Bone marrow (tissue), 2 donors: ENCODE results near the gene IL19.

ENCODE experiments used
- DNase-seq, 2 donors: peaks; one replicate each; lab custom pipeline; 2025; lab: John Stamatoyannopoulos, UW

The IL19 gene

GRCh38 chr1:206770531-206771337 is at the start of gene IL19:
Gene IL19, plus strand, starts transcription at chr1:206770773. Its CDS starts 65,890 bp downstream, at chr1:206836663.
- peak; percentile 30 to 43 for DNase-seq

GRCh38 chr1:206721454-206721853 is 49.1 kb upstream of the IL19 start:
- DNase-seq: no peak

GRCh38 chr1:206722751-206723461 is 47.7 kb upstream of the IL19 start:
- no peak for DNase-seq

- no peak for DNase-seq
Measured at GRCh38 chr1:206723462-206723804, 47.1 kb upstream of the IL19 start.

GRCh38 chr1:206723805-206724472 is 46.6 kb upstream of the IL19 start:
- no peak for DNase-seq

- peak in 1 of 2 donors; percentile 54 for DNase-seq
Measured at GRCh38 chr1:206725109-206725963, 45.2 kb upstream of the IL19 start.

GRCh38 chr1:206727981-206728696 is 42.4 kb upstream of the IL19 start:
- no peak for DNase-seq

- DNase-seq: no peak
Measured at GRCh38 chr1:206728697-206728987, 41.9 kb upstream of the IL19 start.

GRCh38 chr1:206729050-206729449 is 41.5 kb upstream of the IL19 start:
- no peak for DNase-seq

GRCh38 chr1:206729507-206729906 is 41.1 kb upstream of the IL19 start:
- no peak for DNase-seq

- DNase-seq: no peak
Measured at GRCh38 chr1:206732508-206732907, 38.1 kb upstream of the IL19 start.

- no peak for DNase-seq
Measured at GRCh38 chr1:206732992-206733391, 37.6 kb upstream of the IL19 start.

- DNase-seq: peak; percentile 30 to 46
Measured at GRCh38 chr1:206734499-206735142, 36.0 kb upstream of the IL19 start.

- no peak for DNase-seq
Measured at GRCh38 chr1:206735553-206736031, 35.0 kb upstream of the IL19 start.

GRCh38 chr1:206736878-206737728 is 33.5 kb upstream of the IL19 start:
- DNase-seq: no peak

- DNase-seq: no peak
Measured at GRCh38 chr1:206737729-206738201, 32.8 kb upstream of the IL19 start.

- no peak for DNase-seq
Measured at GRCh38 chr1:206738370-206739366, 31.9 kb upstream of the IL19 start.

GRCh38 chr1:206739411-206740076 is 31.0 kb upstream of the IL19 start:
- DNase-seq: no peak
